Gastroesophageal sphincter (tissue), 3 donors: Measurements from ENCODE around the gene BDH1.

Experiments used
- EP300 ChIP-seq: sonication (generic); formaldehyde crosslinking; IDR thresholded peaks from one replicate; pipeline ENCODE4 v1.6.1; 2017; ENCODE audit warnings: antibody characterized with exemption, mild to moderate bottlenecking
- POLR2A ChIP-seq, 2 donors: fragments of 450-650 bp; IDR thresholded peaks; one replicate each; pipeline ENCODE4 v1.6.1; 2017; ENCODE audit warnings: antibody characterized with exemption in 2 of 2, mild to moderate bottlenecking in 2 of 2, moderate library complexity in 1 of 2
- POLR2AphosphoS5 ChIP-seq: sonication (generic); formaldehyde crosslinking; IDR thresholded peaks from one replicate; pipeline ENCODE4 v1.6.1; 2017; ENCODE audit warnings: antibody characterized with exemption
- TF ChIP-seq, protein P1 (sequence below), 4 experiments: fragments of 200-600 bp in 2 of 4; fragments of 450-650 bp in 2 of 4; sonication (generic) in 1 of 4; IDR thresholded peaks; one replicate each; pipeline ENCODE4 v1.5.1; 2017 to 2019; ENCODE audit warnings: antibody characterized with exemption in 4 of 4, mild to moderate bottlenecking in 2 of 4, moderate library complexity in 2 of 4

DNA sequence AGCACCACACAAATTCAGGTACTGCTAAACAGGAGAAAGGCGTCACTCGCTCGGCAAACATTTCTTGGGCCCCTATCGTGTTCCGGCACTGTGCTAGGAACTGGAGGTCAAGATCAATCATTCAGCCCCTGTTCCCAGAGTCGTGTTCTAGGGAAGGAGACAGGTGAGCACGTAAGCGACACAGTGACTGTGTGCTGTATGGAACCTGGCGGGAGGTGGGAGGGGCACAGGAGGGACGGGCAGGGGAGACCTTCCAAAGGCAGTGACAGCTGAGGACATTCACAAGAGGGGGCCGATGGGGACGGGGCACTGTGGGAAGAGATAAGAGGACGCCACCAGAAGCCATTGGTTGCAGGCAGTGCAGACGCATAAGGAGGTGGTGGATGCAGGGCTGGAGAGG lies 32.2 kb downstream of the BDH1 start:
- TF ChIP-seq POLR2A (IDR thresholded peaks at IDR 0.05), result no peak
- TF ChIP-seq, protein P1, sequence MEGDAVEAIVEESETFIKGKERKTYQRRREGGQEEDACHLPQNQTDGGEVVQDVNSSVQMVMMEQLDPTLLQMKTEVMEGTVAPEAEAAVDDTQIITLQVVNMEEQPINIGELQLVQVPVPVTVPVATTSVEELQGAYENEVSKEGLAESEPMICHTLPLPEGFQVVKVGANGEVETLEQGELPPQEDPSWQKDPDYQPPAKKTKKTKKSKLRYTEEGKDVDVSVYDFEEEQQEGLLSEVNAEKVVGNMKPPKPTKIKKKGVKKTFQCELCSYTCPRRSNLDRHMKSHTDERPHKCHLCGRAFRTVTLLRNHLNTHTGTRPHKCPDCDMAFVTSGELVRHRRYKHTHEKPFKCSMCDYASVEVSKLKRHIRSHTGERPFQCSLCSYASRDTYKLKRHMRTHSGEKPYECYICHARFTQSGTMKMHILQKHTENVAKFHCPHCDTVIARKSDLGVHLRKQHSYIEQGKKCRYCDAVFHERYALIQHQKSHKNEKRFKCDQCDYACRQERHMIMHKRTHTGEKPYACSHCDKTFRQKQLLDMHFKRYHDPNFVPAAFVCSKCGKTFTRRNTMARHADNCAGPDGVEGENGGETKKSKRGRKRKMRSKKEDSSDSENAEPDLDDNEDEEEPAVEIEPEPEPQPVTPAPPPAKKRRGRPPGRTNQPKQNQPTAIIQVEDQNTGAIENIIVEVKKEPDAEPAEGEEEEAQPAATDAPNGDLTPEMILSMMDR (IDR thresholded peaks at IDR 0.05), result no peak
- no peak for TF ChIP-seq EP300
- no peak for TF ChIP-seq POLR2AphosphoS5
